ENCODE results near the gene CSF3.
A peak's percentile ranks its signal among the peaks of the same experiment; 100 is the strongest.

The CSF3 gene, protein sequence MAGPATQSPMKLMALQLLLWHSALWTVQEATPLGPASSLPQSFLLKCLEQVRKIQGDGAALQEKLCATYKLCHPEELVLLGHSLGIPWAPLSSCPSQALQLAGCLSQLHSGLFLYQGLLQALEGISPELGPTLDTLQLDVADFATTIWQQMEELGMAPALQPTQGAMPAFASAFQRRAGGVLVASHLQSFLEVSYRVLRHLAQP

GRCh38 chr17:40015005-40015997, at the start of gene CSF3:
Gene CSF3 (plus strand): TSS chr17:40015440. CDS start chr17:40015475, 35 bp downstream.
- no peak for DNase-seq

DNA sequence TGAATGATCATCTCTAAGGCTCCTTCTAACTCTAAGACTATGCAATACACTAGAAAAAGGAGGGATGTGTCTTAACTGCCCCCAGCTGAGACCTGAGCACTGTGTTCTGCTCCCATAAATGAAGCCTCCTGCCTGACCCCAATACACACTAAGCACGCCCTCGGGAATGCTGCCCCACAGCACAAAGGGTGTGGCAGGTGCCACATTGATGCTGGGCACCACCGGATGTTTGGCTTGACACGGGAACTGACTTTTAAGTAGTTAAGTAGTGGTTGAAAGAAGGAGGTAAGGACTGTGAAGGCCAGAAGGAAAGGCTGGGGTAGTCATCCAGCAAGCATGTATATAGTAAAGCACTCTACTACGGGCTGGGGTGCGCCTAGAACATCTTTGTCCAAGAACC, 48.5 kb upstream of the CSF3 start:
- no peak for DNase-seq

GRCh38 chr17:39968761-39969160, 46.5 kb upstream of the CSF3 start:
- no peak for DNase-seq

- DNase-seq = no peak
Measured at GRCh38 chr17:39969375-39969774, 45.9 kb upstream of the CSF3 start.

DNA sequence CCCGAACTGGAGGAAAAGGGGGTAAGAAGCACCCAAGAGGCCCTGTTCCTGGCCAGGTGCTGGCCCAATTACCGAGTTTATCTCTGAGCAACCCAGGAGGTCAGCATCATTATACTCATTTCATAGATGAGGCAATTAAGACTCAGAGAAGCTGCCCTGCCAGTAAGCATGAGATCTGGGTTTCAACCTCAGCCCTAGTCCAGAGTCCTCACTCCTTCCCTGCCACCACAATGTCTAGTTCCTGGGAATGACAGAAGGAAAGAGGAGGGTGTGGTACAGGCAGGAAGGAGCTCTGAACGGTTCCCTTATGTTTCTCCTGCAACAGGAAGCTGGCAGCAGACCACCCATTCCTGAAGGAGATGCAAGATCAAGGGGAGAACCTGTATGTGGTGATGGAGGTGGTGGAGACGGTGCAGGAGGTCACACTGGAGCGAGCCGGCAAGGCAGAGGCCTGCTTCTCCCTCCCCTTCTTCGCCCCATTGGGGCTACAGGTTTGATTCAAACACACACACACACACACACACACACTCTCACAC, 45.0 kb upstream of the CSF3 start:
- DNase-seq = no peak

DNA sequence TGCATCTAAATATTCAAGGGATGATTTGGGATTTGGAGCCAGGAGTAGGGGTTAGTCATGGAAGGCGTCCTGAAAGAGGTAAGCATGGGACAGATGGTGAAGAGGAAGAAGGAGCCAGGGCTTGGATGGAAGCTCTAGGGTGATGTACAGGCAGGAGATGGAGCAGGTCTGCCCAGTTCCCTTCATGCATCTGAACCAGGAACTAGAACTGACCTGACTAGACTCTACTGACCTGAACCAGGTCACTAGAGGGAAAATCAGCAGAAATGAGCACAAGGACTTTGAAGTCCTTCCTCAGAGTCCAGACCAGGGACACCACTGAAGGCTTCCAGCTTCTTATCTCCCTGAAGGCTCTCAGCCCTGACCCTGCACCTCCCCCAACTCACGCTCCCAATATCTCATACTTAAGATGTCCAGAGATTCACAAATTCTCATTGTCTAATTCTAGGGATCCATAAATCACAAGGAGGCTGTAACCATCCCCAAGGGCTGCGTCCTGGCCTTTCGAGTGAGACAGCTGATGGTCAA, 44.1 kb upstream of the CSF3 start:
- DNase-seq = no peak

GRCh38 chr17:39972271-39972670, 43.0 kb upstream of the CSF3 start:
- no peak for DNase-seq

DNA sequence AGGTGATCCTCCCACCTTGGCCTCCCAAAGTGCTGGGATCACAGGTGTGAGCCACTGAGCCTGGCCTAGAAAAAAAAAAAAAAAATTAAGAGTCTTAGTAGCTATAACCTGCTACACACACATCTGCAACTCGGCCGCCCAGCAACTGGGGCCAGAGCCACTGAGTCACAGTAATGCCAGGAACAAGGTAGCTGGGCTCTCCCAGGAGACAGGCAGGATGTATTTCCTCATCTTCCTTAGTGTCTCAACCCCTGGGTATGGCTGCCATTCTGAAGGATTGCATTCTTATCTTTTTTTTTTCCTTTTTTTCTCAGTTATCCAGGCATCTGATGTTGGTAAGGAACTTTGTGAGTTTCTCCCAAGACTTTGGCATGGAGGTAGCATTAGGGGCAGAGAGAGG, 41.7 kb upstream of the CSF3 start:
- no peak for DNase-seq

DNA sequence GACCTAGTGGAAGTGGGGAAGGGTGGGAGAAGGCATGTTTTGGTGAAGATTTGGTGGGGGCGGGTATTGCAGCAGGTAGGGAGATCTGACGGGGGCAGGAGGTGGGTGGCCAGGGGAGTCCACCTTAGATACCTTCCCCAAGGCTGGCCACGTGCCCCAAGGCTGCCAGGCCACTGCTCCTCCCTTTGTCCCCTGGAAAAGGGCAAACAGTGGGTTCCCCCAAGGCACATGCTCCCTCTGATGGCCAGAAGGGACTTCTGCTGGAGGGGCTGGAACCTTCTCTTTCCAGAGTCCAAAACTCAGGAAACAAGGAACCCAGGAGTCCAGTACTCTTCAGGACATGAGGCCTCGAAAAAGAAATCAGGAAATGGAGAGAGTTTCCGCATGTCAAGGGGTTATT, 40.8 kb upstream of the CSF3 start:
- no peak for DNase-seq

GRCh38 chr17:39975801-39976200, 39.4 kb upstream of the CSF3 start:
- no peak for DNase-seq

- DNase-seq = no peak
Measured at GRCh38 chr17:39979016-39979670, 36.1 kb upstream of the CSF3 start.

- peak; percentile 49 for DNase-seq
Measured at GRCh38 chr17:39979893-39980350, 35.3 kb upstream of the CSF3 start.

- DNase-seq = peak; percentile 98
Measured at GRCh38 chr17:39980351-39981206, 34.7 kb upstream of the CSF3 start, which contains the start of gene PSMD3. Gene PSMD3 (plus strand): TSS chr17:39980807. CDS start chr17:39980971, 164 bp downstream.

- DNase-seq = no peak
Measured at GRCh38 chr17:39981207-39981741, 34.0 kb upstream of the CSF3 start.

DNA sequence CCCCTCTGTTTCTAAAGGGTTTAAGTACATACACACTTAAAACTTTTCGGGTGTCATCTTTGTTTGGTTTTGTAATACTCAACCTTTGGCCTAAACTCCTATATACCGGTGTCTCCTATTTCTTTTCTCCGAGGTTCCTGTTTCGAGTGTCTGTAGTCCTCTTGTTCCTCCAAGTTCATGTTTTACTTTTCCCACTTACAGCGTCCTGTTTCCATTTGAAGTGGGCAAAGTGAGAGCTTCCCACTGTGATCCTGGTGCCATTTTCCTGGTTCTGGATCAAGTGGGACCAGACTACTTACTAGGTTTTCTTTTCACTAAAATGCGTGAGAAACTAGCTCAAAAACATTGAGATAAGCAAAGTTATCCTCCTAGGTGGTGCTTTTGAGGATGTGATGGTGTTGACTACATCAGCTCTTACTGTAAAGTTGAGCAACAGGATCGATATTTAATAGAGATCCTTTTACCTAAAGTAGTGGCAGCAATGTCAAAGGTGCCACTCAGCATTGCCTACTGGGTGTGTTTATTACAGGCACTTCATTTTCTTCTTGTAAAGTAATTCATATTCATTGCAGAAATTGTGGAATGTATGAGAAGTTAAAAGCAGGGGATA, 33.4 kb upstream of the CSF3 start:
- peak; percentile 6 for DNase-seq

DNA sequence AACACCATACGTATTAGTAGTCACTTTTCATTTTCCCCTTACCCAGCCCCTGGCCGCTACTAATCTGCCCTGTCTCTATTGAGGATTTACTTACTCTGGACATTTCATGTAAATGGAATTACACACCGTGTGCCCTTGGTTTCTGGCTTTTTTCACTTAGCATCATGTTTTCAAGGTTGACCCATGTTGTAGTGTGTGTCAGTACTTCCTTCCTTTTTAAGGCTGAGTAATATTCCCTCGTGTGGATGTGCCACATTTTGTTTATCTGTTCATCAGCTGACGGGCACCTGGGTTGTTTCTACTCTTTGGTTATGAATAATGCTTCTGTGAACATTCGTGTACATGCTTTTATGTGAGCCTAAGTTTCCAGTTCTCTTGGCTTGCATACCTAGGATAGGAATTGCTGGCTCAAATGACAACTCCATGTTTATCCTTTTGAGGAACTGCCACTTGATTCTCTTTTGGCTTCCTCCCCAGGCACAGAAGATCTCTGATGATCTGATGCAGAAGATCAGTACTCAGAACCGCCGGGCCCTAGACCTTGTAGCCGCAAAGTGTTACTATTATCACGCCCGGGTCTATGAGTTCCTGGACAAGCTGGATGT, 26.9 kb upstream of the CSF3 start:
- DNase-seq = no peak

- DNase-seq = no peak
Measured at GRCh38 chr17:39994448-39994847, 20.8 kb upstream of the CSF3 start.

DNA sequence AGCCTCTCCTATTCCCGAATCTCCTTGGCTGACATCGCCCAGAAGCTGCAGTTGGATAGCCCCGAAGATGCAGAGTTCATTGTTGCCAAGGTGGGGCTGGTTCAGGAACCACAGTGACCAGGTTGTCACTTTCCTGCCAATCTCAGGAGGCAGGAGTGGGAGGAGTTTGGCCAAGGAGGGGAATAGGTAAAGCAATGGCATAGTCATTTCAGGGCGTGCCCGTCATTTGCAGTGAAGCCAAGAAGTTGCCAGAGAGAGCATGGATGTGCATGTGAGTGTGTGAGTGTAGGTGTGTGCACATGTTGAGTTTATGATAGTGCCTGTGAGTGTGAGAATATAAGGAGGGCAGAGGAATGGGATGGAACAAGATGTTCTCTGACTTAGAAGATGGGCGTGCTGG, 19.8 kb upstream of the CSF3 start:
- DNase-seq = no peak

- DNase-seq = no peak
Measured at GRCh38 chr17:39996162-39996561, 19.1 kb upstream of the CSF3 start.

DNA sequence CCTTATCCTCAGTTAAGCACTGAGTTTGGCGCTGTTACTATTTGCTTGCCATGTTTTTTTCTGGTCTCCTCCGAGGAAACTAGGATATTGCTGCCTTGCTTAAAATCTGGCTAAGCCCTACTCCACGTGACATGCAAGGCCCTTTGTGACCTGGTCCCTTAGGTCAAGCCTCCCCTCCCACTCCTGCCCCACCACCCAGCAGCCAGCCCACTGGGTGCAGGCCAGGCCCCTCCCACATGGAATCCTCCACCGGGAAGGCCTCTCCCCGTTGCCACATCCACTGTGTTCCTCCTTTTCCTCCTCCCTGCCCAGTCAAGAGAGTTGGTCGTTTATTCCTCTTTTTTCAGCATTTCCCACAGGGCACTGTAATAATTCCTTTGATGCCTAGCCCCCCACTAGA, 18.4 kb upstream of the CSF3 start:
- DNase-seq = no peak

- no peak for DNase-seq
Measured at GRCh38 chr17:39997543-39997942, 17.7 kb upstream of the CSF3 start.
